Activated CD4-positive, alpha-beta T cell treated with anti-CD3 and anti-CD28 coated beads, Interleukin-2, amount 50 U/mL, for 1 hour (primary cell): ENCODE measurements around the gene OLFM1.

Experiments
- DNase-seq: peaks from one replicate; pipeline ENCODE4 v3.0.0-alpha.2; 2020

OLFM1 gene

DNA sequence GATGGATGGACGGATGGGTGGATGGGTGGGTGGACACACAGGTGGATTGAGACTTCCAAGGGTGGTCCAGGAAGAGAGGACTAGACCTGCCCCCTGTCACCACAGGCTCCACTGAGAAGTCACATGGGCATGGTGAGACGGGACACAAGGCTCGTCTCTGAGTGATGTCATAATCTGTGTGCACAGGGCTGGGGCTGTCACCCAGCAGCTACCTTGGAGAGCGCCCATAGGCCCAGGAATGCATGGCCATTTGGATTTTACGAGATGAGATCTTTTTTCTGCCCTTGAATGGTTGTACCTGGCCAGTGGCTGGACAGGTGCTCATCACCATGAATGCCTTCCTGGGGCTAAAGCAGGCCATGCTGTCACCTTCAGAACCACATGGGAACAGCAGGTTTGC lies 3.1 kb downstream of the OLFM1 start:
- DNase-seq = no peak

DNA sequence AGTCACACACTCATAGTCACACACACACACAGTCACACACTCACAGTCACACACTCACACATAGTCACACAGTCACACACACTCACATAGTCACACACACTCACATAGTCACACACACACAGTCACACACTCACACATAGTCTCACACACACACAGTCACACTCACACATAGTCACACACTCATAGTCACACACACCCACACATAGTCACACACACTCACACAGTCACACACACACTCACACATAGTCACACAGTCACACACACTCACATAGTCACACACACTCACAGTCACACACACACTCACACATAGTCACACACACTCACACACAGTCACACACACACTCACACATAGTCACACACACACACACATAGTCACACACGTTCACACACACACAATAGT lies 4.1 kb downstream of the OLFM1 start:
- DNase-seq = no peak

DNA sequence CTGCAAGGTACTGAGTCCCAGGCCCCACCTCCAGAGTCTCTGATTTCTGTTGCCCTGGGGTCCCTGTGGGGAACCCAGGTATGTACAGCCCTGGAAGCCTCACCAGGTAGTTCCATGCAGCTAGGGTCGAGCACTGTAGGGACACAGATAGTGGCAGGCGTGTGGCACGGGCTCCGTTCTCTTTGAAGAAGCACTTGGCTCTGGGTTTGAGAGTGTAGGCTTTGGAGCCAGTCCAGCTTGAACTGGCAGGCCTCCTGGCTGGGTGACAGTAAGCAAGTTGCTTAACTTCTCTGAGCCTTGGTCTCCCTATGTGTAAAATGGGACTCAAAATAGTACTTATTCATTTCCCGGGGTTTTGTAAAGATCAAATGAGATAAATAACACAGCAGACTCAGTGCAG lies 5.6 kb downstream of the OLFM1 start:
- DNase-seq = no peak

DNA sequence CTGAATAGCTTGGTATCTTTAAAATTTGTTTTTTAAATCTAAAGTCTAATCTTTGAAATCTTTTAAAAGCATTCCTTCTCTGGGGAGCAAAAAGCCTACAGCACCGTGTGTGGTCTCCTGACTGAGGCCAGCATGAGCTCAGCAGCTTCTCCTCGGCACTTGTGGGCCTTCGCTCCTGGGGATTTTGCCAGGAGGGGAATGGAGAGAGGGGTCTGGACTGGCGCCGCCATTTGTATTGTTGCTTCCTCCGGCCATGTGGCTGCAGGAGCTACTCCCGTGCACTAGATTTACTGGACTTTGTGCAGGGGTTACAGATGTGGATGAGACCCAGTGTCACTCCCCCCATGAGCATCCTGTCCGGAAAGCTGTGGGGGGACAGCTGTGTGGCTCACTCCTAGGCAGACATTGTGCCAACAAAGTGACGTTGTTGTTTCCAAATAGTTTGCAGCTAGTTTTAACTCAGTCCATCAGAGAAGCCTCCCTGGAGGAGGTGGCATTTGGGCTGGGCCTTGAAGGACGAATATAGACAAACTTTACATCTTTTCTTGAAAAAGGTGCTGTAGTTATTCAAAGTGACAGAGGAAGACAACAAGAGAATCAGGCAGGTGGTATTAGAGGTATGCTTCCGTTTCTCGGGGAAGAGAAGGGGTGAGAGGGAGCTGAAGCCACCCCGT lies 6.6 kb downstream of the OLFM1 start:
- no peak for DNase-seq

DNA sequence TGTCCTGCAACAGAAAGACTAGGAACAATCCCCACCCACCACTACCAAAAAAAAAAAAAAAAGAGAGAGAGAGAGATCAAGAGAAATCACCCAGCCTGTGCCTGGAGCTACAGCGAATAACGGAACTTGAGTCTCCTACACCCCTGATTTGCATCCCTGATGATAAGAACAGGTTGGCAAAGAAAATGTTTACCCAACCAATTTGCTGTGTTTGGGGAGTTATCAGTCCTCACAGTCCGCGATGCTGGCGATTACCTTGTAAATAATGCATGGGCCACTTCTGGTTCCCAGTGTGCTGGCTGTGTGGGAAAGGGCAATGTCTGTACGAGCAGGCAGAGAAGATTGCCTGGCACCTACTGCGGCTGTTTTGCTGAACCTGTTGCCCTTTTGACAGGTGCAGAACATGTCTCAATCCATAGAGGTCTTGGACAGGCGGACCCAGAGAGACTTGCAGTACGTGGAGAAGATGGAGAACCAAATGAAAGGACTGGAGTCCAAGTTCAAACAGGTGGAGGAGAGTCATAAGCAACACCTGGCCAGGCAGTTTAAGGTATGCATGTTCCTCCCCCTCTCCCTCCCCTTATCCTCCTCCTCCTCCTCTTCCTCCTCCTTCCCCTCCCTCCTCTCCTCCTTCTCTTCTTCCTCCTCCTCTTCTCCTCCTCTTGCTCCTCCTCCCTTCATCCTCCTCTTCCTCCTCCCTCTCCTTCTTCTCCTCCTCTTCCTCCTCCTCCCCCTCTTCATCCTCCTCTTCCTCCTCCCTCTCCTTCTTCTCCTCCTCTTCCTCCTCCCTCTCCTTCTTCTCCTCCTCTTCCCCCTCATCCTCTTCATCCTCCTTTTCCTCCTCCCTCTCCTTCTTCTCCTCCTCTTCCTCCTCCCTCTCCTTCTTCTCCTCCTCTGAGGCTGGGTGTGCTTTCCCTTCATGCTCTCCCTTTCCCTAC lies 8.3 kb downstream of the OLFM1 start:
- DNase-seq = no peak

DNA sequence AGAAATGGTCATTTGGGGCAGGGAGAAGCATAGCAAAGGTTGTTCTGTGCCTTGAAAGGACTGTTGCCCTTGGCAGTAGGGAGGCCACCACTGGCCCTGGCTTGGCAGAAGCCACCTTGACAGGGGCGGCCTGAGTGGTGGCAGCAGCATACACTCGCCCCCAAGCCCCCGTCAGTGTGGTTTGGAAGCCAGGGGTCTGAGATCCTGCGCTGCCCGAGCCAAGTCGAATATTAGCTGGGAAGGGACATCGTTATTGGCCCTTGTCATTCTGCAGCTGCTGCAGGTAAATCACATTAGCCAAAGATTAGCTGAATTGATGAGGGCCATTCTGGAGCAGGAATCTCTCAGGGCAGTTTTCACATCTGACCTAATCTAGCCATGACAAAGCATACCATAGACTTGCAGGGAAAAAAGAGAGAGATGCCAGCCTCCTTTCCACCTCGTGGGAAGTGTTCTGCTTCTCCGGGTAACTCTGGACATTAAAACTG lies 9.0 kb downstream of the OLFM1 start:
- no peak for DNase-seq

DNA sequence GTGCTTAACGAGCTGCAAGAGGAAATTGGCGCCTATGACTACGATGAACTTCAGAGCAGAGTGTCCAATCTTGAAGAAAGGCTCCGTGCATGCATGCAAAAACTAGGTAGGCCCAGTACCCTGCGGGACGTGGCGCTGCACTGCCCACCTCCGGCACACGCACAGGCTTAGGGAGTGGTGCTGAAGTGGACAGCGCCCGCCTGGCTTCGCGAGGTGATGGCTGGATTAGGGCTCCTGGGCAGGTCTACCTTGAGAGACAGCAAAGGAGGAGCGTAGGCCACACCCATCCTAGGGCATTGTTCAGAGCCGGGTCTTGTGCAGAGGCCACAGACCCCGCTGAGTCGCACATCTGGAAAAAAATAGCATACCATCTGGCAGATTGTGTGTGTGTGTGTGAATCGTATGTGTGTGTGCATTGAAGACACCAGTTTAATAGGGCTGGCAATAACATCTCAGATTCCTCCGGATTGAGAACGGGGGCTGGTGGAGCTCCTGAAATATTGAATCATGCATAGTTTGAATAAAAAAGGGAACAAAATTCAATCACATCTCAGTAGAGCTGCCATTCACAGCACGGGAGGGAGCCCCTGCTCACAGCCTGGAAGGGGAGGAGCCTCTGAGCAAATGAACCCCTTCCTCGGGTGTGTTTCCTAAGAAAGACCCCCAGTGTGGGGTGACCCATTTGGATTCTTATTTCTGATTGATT lies 11.1 kb downstream of the OLFM1 start:
- no peak for DNase-seq

DNA sequence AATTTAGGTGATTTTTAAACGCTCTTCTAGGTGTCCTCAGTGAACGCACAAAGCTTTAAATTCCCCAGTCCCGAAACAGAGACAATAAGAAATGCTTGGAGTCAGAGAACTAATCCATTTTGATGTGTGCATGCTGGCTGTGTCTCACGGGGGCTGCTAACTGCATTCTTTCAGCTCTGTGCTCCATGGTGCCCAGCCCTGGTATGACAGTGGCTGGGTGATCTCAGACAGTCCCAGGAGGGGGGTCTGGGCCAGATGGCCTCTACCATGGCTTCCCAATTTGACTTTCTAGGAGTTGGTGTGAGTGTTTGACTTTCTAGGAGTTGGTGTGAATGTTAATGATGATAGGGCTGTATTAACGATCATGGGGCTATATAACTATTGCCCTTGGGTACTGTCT lies 12.1 kb downstream of the OLFM1 start:
- no peak for DNase-seq

DNA sequence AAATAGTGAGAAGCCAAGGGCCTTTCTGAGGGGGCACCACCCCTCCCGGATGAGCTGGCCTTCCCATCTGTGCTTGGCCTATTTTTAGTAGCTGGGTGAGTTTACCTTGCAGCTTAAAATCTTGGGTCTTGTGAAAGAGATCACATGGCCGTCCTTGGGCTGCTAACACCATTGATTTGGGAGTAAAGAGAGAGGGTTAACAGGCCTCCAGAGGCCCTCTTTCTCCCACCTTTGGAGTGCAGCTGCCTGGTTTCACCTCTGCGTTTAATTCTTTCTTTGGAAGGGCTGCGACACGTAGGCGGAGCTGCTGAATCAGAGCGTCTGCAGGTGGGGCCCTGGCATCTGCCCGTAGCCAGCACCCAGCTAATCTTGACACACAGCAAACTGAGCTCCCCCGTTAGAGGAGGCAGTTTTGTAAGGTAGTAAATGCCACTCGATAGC lies 12.8 kb downstream of the OLFM1 start:
- DNase-seq = no peak

DNA sequence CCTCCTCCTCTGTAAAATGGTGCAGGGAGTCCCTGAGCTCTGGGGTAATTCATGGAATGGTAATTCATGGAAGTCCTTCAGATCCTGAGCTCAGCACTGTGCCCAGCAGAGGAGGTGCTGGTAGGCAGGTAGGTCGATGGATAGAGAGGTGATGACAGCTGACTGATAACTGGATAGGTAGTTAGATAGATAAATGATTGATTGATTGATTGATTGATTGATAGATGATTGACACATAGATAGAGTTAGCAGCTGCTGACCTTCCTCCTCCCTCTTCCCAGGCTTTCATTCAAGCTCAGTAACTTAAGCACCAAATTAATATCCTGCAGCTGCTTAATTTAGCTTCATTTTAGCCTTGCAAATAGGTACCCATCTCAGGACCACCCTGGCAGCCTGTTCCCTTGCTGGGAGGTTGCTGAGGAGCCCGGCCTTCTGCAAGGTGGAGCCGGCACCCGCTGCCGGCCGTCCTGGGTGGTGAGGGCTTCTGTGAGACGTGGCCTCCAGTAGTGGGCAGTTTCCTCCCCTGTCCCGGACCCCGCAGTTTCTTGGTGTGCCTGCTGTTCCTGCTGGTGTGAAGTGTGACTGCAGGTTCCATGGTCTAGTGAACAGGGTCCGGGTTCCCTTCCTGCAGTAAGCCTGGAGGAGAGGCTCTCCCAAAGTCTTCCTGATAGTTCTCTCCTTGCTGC lies 13.4 kb downstream of the OLFM1 start:
- no peak for DNase-seq

DNA sequence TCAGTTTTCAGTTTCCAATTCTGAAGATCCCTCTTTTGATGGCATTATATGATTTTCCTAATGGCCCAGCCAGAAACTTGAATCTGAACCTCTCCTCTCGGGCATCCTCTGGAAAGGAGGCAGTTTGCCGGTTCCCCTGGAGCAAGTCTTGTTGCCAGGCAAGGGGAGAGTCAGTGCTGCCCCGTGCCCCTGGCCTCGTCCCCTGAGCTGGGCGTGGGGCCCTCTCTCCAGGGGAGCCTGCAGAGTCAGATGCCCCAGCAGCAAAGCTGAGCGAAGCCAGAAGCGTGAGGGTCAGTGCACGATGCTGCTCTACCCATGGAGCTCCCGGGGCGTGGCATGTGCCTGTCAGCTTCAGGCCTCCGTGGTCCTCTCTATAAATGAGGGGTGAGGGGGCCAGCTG lies 14.0 kb downstream of the OLFM1 start:
- DNase-seq = no peak

DNA sequence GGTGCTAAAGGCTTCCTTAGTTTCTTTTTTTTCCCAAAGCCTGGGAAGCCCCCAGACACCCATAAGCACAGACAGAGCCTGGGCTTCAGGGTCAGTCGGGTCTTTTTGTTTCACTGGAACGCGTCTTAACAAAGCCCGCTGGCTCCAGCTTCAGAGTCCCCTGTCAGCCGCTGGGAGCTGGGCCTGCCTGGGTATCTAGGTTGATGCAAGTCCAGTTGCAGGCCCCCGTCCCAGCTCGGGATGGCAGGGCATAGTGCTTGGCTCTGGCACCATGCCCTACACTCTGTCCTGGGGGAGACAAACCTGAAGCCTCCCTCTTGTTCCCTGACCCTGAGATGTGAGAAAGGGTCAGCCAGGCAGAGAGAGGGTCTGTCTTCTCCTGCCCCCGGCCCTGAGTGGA lies 14.5 kb downstream of the OLFM1 start:
- no peak for DNase-seq

DNA sequence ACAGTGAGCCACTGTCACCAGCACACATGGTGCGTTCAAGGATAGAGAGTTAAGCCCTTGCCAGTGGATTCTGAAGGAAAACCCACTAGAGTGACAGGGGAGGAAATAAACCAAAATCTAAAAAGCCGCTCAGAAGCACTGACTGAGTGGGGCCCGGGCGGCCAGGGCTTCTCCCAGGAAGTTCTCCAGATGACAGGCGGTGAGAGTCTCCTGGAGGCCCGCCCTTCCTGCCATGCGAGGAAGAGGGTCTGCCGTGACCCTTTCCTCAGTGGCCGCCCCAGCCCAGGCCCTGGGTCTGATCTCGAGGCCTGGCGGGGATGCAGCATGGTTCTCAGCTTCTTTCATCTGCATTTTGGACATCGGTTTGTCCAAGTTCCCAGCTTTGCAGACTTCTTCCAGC lies 14.9 kb downstream of the OLFM1 start:
- no peak for DNase-seq

DNA sequence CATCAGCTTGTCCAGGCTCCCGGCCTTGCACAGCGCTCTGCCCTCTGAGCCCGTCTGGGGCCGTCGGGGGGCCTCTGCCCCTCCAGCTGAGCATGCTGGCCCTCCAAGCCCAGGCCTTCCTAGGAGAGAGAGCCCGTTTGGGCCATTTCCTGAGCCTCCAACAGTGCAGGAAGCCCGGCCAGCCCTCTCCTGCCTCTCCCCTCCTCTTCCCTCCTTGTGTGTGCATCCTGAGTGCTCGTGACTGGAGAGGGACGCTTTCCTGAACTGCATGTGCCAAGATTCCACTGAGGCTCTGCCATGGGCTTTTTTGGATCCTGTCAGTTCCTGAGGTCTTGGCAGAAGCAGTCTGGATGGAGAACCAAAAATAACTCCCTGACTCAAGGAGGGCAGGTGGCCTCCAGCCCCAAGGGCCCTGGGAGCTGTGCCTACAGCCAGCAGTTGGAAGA lies 15.6 kb downstream of the OLFM1 start:
- no peak for DNase-seq

DNA sequence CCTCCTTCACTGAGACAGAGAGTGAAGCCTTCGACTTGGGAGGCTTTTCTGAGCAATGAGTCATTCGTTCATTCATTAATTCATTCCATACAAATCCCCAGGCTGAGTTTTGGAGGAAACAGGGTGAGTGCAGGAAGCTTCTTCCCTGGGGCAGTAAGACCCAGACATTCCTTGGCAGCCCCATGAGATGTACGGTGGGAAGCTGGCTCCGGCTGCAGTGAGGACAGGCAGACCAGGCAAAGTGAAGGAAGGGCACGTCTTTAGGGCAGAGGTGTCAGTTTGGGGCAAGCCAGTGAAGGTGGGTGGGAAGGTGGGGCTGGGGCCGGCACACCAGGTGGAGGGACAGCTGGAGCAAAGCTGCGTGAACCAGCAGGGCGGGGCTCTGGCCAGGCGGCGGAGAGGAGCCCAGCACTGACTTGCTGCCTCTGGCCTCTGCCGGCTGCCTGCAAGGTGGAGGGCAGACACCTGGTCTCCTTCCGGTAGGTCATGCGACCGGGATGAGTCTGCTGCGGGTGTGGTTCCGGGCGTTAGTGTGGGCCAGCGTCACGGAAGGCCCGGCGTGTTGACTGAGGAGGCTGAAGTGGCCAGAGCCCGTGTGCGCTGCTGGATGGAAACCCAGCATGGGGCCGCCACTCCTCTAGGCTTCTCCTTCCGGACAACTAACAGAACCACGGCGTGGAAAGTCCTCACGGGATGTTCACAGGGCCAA lies 16.6 kb downstream of the OLFM1 start:
- no peak for DNase-seq

DNA sequence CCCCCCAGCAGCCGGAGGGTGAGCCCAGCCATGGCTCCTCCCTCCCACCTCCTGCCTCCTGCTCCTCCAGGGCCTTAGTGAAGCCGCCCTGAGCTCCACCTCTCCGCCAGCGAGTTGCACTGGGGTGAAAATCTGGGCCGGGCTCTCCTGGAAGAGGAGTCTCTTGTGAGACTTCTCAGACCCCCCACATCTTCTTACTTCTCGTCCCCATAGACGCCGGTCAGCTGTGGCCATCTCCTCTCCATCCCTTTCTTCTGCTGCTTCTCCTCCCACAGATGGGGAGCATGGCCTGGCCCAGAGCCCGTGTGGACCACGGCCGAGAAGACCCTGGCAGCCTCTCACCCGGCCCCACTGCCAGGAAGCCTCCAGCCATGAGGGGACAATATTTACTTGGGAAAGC lies 17.3 kb downstream of the OLFM1 start:
- no peak for DNase-seq

DNA sequence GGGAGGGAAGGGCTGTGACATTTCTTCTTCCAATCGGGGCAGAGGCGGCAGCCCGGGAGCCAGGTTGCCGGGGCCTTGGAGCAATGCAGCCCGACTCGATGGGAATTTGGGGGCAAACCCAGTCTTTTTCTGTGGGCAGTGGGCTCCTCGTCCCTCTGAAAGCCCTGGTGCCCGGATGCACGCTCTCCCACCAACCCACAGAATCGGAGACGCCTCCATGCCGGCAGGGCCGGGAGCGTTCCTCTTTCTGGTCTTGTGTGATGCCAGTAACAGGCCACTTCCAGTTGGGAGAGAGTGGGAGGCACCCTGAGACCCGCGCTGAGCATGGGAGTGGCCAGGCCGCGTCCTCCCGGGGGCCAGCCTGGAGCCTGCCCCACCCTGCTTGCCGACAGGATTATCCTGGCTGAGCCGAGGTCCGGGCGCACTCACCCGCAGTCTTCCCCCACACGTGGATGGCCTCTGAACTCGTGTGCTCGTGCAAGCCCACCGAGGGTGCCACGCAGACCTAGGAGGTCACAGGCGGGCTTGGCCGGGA lies 17.8 kb downstream of the OLFM1 start:
- no peak for DNase-seq

DNA sequence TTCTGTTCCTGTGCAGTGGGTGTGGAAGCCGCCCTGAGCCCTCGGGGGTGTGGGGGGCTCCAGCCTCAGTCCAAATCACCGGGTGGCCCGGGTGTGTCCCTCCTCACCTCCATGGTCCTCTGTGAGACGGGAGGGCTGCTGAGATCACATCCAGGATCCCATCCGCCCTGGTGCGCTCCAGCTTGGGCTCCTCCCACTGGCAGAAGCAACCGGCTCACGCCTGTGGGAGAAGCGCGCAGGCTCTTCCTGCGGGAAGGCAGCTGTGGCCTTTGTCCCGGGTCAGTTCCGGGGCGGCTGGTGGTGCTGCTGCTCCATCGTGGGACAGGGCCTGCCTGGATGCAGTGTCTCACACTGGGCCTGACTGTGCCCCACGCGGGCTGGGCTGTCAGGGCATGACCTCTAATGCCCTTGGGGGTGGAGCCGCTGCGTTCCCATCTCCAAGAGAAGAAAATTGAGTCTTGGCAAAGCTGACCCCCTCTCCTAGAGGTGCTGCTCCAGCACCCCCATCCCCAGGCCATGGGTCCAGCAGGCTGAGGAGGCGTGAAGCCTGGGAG lies 18.5 kb downstream of the OLFM1 start:
- no peak for DNase-seq

DNA sequence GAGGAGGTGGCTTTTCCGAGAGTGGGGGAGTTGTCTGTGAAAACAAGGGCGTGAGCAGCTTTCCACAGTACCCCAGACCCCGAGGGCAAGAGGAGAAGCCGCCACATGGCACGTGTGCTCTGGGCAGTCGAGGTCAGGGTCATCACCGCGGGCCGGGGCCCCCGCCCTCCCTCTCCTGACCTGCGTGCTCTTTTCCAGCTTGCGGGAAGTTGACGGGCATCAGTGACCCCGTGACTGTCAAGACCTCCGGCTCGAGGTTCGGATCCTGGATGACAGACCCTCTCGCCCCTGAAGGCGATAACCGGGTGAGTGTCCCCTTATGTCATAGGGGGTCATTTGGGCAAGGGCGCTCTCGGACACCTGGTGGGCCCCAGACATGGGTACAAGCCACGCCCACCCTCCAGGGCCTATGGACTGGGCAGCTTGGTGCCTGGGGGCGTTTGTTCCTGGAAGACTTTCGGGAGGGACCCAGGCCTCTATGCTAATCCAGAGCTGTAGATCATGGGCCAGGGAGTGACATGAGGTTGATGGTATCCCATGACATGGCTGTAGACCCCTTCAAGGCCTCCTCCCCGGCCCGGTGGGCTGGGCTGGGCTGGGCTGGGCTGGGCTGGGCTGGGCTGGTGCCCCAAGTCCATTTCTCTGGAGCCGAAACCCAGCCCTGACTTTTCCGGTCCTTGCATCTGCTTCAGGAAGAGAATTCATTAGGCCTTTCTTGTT lies 19.2 kb downstream of the OLFM1 start:
- DNase-seq = no peak

DNA sequence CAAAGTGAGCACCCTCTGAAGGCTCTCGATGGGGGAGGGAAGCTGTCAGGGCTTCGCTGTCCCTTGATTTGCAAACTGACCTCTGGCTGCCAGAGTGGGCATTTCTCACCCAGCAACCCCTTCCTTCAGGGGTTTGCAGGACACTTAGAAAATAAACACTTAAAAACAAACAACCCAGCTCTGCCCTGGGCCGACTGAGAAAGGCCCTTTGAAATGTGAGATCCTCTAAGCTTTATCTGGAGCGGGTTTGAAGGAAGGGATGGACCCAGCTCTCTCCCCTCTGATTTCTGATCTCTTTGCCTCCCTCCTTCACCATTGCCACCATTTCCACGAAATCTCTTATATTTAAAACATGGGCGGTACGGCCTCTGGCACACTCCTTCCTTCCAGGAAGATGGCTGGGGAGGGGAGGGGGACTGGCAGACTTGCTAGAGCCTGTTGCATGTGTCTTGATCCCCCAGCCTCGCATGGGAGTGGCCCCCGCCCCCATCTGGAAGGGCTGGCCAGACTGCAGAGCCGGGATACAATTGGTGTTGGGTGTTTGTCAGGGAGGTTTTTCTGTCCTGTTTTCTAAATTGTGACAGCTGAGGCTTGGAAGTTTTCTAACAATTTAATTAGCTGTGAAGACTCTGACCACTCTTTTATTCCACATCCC lies 20.2 kb downstream of the OLFM1 start:
- DNase-seq = no peak
